ENCODE measurements around the gene EPN1.

DNA sequence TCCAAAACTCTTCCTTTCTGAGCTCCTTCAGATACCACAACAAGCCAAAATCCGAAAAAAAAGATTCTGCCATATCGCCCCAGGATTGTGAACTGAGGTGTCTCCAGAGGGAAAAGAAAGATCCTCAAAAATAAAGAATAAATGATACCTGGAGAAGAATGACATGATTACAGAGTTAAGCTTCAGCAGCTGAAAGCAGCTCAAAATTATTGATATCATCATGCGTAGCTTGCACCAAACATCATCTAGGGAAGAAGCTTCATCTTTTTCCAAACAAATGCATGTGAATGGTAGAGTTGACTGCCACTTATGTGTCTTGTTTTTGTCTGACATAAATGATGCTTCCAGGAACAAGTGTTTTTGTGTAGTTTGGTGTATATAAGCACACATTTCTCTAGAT, 63.3 kb downstream of the EPN1 start, which contains the start of gene NLRP9:
- TF ChIP-seq, protein P1, sequence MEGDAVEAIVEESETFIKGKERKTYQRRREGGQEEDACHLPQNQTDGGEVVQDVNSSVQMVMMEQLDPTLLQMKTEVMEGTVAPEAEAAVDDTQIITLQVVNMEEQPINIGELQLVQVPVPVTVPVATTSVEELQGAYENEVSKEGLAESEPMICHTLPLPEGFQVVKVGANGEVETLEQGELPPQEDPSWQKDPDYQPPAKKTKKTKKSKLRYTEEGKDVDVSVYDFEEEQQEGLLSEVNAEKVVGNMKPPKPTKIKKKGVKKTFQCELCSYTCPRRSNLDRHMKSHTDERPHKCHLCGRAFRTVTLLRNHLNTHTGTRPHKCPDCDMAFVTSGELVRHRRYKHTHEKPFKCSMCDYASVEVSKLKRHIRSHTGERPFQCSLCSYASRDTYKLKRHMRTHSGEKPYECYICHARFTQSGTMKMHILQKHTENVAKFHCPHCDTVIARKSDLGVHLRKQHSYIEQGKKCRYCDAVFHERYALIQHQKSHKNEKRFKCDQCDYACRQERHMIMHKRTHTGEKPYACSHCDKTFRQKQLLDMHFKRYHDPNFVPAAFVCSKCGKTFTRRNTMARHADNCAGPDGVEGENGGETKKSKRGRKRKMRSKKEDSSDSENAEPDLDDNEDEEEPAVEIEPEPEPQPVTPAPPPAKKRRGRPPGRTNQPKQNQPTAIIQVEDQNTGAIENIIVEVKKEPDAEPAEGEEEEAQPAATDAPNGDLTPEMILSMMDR (IDR thresholded peaks at IDR 0.05) = no peak
- no peak for TF ChIP-seq POLR2A (IDR thresholded peaks at IDR 0.05)
